Left cardiac atrium (tissue), 4 donors: ENCODE measurements around the gene RALGPS2. TPM values are rescaled to one million over a fixed set of nuclear protein-coding genes. Genes with fewer than 3 reads are reported as not detected.

Source experiments
- ATAC-seq, 2 donors: fragments of 200-7000 bp; cut with Tn5 transposase; one replicate each; pipeline ENCODE4 v1.9.1; 2020; ENCODE audit warnings: mild to moderate bottlenecking in 2 of 2, moderate library complexity in 2 of 2
- DNase-seq: peaks from one replicate; pipeline ENCODE4 v3.0.0-alpha.2; 2020
- intact Hi-C, 2 donors: fragments of 100-400 bp; cut with DNase I; formaldehyde crosslinking; loops; one replicate each; pipeline versions ENCODE4 v1.14.1 to v1.15.1; 2022 to 2023
- total RNA-seq, 2 donors: library from RNA; stranded (reverse); fragmentation: NEBNext Ultra II Directional; extraction: Animal tissue kit (Norgen Biotek cat#: 25700); gene quantifications; one replicate each; pipeline ENCODE4 v1.2.1, GENCODE V29; 2021
- donor health status: DM: no; HTN: yes; CAD: no.
- donor health status: DM: no; HTN: yes; CAD: no; lungs with severe emphysema.
- donor health status: DM: yes; HTN: yes; CAD: no.
- donor health status: Dilated cardiomyopathy.

The RALGPS2 gene
- total RNA-seq, 2 donors from 2014 or later = 9.6 to 17.6 TPM

DNA sequence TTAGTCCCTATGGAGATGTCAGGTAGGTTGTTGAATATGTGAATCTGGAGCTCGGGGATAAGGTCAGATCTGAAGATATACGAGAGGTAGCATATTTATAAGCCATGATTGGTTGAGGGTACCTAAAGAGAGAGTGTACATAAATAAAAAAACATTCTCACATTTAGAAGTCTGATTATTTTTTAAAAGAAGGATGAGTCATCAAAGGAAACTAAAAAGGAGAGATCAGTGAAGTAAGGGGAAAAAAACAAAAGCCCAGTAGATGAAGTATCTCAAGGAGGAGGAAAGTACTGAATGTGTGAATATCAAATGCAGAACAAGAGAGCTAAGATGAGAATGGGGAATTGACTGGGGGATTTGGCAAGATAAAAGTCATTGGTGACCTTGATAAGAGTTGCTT, 161.5 kb downstream of the RALGPS2 start:
- intact Hi-C loops = no loop called here
- no peak for DNase-seq
- no peak for ATAC-seq

DNA sequence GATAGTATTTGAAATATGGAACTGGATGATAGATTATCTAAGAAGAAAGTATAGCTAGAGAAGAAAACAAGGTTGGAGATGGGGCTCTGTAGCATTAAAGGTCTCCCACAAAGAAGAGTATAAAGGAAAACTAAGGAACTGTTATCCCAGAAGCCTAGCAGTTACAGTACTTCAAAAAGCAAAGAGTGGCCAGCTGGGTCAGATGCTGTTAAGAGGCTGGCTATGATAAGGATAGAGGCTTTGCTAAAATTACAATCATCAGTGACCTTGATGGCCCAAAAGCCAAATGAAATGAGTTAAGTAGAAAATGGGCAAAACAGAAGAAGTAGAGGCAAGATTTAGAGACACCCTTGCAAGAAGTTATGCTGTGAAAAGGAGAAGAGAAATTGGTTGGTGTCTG, 170.9 kb downstream of the RALGPS2 start:
- intact Hi-C loops = no loop called here
- ATAC-seq (no peak), DNase-seq (no peak)

DNA sequence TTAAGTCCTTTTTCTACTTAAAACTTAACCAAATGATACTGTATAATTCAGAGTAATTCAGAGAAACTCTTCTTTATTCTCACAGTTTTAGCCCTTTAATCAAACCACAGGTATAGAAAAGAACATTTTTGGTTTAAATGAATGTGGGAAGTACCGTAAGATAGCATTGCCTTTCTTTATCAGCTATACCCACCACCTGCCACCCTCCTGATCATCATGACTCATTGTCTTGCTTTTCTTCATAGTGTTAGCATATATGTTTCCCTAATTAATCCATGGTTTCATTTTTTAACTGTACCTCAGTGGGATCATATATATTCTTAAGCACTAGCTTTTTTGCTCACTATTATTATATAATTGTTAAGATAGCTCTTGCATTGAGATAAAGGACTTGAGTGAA, 173.4 kb downstream of the RALGPS2 start:
- intact Hi-C loops = no loop called here
- DNase-seq = no peak

DNA sequence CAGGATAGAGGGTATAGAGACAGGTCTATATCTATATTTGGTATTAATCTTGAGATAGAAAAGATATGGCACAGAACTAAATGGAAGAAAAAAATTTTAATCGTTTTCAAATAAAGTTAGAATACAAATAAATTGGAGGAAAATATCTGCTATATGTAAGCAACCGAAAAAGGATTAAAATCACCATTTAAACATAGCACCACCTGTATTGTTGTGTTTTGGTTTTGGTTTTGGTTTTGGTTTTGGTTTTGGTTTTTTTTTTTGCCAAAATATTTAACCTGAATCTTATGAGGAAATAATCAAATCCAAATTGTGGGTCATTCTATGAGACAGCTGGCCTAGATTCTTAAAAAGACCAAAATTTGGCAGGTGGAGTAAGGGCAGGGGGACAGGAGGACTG, 174.4 kb downstream of the RALGPS2 start:
- DNase-seq (no peak), ATAC-seq (no peak)
- intact Hi-C loops = no loop called here

More for the DNA sequence above, 173.4 kb downstream of the RALGPS2 start:
- no peak for ATAC-seq

DNA sequence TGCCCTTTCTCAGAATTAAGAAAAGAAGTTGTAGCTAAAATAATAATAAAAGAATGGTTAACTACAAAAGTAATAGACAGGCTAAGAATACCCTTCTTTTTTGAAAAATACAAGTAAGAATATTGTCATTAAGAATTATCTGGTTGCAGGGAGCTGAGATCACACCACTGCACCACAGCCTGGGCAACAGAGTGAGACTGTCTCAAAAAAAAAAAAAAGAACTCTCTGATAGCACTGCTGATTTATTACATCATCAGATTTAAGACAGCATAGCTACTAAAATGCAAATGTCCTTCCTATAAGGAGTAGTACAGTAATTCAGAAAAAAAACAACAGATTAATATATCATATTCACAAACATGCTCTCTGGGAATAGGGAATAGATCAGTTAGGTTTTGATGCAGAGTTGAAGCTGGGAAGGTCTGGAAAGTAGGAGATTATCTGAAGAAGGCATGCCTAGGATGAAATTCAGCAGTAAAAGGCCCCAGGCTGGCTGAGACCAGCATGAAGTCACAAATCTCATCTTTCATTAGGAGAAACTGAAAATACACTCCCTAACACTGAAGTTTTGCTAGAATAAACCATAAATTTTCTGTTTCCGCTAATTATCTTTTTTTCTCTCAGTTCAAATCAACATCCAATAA, 176.6 kb downstream of the RALGPS2 start:
- ATAC-seq = no peak
- no peak for DNase-seq
- intact Hi-C loops = no loop called here

DNA sequence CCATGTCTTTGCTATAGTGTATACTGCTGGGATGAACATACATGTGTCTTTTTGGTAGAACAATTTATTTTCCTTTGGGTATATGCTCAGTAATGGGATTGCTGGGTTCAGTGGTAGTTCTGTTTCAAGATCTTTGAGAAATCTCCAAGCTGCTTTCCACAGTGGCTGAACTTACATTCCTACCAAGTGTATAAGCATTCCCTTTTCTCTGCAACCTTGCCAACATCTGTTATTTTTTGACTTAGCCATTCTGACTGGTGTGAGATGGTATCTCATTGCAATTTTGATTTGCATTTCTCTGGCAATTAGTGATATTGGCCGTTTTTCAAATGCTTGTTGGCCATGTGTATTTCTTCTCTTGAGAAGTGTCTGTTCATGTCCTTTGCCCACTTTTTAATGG, 183.3 kb downstream of the RALGPS2 start:
- ATAC-seq (no peak), DNase-seq (no peak)
- intact Hi-C loops = no loop called here

DNA sequence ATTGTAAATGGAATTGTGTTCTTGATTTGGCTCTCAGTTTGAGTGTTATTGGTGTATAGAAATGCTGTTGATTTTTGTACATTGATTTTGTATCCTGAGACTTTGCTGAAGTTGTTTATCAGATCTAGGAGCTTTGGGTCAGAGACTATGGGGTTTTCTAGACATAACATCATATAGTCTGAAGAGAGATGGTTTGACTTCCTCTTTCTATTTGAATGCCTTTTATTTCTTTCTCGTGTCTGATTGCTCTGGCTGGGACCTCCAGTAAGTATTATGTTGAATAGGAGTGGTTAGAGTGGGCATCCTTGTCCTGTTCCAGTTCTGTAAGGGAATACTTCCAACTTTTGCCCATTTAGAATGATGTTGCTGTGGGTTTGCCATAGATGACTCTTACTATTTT, 185.0 kb downstream of the RALGPS2 start:
- no peak for ATAC-seq
- no peak for DNase-seq
- intact Hi-C loops = no loop called here

DNA sequence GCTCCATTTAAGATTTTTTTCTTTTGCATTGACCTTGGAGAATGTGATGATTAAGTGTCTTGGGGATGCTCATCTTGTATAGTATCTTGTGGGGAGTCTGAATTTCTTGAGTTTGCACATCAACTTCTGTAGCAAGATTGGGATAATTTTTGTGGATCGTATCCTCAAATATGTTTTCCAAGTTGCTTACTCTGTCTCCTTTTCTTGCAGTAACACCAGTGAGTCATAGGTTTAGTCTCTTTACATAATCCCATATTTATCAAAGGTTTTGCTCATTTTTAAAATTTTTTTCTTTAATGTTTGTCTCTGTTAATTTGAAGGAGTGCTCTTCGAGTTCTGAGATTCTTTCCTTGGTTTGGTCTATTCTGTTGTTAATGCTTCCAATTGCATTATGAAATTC, 187.6 kb downstream of the RALGPS2 start:
- ATAC-seq (no peak), DNase-seq (no peak)
- intact Hi-C loops = no loop called here

DNA sequence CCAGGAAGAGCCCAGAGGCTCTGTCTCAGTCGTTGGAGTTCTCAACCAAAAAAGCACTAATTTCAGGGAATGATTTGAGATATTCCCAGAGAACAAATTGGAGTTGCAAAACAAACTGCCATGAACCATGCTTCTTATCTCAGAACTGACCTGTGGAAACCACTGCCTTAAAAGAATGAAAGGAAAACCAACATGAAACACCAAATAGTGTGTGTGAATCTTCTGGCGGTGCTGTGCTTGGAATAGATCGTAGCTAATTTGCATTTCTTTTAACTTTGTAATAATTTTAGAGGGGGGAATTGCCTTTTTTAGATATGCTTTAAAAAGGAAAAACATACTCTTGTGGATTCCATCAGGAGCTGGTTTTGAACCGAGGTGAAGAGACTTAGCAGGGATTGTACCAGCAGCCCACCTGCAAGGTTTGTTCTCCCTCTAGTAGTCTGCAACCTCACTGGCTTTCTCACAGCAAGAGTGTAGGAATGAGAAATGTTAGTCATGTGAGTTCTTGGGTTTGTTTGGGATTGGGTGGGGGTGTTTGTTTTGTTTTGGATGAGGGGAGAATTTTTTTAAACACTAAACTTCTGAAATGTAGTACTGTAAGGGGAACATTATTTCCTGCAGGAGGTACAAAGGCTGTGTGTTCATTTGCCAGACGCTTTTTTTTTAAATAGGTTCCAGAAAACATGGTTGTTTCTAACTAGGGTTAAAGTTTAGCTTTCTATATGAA, 191.6 kb downstream of the RALGPS2 start:
- DNase-seq (no peak), ATAC-seq (no peak)
- intact Hi-C loops = no loop called here

DNA sequence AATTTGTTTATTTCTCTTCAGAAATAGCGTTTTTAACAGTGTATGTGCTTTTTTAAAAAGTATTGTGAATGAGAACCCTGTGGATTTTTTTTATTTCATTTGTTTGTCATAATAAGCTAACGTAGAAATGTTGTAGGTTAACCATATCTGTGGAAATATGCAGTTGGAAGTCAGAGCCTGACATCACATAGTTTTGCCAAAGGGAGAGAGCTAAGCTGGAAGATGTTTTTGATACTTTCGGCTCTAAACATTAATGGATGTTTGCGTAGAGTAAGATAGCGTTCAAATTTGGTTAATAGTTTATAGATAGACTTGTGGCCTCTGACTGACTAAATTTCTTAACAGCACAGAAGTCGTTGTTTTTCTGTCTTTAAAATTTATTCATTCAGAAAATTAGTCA, 193.3 kb downstream of the RALGPS2 start:
- intact Hi-C loops = no loop called here
- no peak for DNase-seq
- no peak for ATAC-seq

DNA sequence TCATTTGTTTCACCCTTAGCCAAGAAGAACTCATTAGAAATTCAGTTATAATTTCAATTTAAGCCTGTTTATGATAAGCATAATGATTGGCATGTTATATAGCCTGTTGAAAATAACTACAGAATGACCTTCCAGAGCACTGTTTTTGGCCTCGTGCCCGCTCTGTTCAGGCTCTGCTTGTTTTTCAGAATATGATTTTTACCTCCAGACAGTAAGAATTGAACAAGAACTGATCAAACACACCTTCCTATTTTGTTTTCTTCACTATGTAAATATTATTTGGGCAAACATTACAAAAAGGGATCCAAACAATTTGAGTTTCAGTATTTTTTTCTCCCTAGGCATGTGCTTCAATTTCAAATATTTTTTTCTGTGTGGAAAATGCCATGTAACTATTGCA, 193.9 kb downstream of the RALGPS2 start:
- ATAC-seq (no peak), DNase-seq (no peak)
- intact Hi-C loops = no loop called here

DNA sequence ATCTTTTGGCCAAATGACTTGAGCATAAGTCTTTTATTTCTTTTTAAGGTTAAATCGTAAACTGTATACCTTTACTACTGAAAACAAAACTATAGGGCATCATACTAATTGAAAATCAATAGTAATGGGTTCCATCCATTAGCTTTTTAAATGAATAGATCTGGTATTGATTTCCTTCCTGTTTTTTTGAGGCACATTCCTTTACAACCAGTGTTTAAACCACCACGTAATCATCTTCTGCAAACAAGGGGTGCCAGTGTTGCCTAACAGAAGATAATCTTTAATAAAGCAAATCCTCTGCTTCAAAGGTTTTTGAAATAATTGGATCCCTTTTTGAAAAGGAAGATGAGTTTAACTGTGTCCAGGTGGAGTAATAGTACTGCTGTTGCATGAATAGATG, 194.5 kb downstream of the RALGPS2 start:
- ATAC-seq (no peak), DNase-seq (no peak)
- intact Hi-C loops = no loop called here

DNA sequence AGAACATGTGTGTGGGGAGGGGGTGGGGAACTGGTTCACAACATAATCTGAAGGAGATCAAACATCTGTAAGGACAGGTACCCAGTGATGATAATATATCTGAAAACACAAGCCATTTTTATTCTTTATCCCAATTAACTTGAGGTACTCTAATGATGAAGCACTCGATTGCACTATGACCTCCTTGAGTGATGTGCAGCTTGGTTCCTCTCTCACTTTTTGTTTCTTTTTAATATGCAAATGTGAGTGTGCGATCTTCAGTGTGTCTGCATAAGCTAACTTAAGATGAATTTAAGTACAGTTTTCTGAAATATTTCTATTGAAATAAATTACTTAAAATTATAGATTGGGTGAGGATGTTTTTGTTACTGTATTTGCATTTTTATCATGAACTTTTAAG, 196.5 kb downstream of the RALGPS2 start:
- intact Hi-C loops = no loop called here
- ATAC-seq = no peak

DNA sequence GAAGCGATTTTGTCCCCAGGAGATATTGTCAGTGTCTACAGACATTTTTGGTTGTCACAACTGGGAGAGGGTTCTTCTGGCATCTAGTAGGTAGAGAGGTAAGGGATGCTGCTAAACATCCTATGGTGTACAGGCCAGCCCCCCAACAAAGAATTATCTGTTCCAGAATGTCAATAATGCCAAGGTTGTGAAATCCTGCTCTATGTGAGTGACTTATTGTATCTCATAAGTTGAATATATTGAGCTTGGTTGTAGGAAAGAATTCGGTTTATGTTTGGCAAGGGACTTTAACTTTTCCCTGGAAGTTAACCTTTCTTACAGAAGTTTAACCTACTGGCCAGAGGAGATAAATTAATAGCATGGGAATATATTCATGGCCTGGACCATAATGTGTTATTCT, 198.5 kb downstream of the RALGPS2 start:
- ATAC-seq = no peak
- intact Hi-C loops = no loop called here
- no peak for DNase-seq

More for the DNA sequence above, 196.5 kb downstream of the RALGPS2 start:
- no peak for DNase-seq

DNA sequence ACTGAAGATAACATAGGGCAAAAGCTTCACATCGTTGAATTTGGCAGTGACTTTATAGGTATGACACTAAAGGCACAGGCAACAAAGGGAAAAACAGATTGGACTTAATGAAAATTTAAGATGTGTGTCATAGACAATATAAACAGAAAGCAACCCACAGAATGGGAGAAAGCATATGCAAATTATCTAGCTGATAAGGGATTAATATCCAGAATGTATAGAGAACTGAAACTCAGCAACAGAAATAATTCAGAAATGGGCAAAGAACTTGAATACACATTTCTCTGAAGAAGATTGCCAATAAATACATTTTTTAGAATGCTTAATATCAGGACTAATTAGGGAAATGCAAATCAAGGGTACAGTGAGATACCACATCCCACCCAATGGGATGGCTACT, 201.0 kb downstream of the RALGPS2 start:
- no peak for DNase-seq
- no peak for ATAC-seq
- intact Hi-C loops = no loop called here

DNA sequence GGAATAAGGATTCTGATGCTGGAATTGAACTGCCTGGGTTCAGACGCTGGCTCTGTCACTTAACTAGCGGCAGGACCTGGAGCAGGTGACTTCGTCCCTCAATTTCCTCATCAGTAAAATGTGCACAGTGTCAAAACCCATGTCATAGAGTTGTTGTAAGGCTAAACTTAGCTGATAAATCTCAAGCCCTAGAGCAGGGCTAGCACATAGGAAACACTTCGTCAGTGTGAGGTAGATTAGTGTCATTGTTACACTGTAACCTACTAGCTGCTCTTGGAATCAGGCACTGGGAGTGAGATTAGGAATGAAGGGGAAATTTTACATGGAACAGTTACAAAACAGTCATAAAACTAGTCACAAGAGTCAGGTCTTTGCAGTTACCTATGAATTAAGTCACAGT, 202.0 kb downstream of the RALGPS2 start:
- intact Hi-C loops = no loop called here
- no peak for ATAC-seq
- DNase-seq = no peak

DNA sequence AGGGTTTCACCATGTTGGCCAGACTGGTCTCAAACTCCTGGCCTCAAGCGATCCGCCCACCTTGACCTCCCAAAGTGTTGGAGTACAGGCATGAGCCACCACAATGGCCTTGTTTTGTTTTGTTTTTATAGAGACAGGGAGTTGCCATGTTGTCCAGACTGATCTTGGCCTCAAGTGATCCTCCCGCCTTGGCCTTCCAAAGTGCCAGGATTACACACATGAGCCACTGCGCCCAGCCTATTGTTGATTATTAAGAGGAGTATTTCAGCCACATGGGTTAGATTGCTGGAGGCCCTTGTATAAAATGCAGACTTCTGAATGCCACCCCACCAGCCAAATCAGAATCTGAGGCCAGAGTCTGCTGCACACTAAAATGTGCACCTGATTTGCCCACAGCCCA, 203.0 kb downstream of the RALGPS2 start:
- intact Hi-C loops = no loop called here
- ATAC-seq (no peak), DNase-seq (no peak)

DNA sequence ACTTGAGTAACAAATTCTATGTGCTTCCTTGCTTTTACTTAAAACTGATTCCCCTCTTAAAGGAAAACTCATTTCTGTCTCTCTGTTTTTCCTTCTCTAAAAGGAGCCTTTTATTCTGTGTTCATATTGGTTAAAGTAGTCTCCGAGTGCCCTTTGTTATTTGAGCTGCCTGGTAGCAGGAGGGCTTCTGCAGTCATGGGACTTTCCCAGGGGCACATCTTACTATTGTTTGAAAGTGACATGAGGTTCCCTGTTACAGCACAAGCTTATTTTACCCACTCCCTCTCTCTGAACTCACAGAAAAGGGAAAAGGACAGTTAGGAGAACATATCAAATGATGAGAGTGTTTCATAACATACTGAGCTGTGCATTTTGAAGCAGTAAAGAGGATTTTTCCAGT, 203.9 kb downstream of the RALGPS2 start:
- DNase-seq (no peak), ATAC-seq (no peak)
- intact Hi-C loops = no loop called here

DNA sequence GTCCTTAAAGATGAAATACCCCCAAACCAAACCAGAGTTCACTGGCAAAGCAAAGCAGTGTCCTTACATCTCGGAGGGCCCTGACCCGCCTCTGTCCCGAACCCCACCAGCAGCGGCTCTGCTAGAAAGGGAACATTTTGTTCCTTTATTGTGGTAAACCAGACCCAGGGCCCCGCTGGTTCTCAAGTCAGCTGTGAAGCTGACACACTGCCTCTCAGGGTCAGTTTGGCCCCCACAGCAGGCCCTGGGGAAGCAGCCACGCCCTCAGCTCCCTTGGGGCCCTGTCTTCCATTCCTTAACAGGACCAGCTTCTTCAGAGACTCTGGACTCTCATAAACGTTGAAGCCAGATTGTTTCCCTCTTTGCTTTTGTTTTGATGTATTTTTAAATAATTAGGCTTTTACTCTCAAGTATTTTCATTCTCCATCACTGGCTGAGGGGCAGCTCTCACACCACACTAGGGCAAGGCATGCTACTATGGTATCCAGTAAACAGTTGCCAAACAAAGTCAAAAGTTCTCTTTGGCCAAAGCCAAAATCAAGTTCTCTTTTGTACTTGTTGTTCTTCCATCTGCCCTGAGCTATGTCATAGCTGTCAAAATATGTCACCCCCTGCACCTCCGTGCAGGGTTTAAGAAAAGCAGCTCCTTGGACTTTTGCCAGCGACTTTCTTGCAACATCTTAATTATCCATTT, 207.0 kb downstream of the RALGPS2 start:
- peak; percentile 81 to 91 for ATAC-seq
- intact Hi-C loops = no loop called here
- DNase-seq = peak; percentile 78

DNA sequence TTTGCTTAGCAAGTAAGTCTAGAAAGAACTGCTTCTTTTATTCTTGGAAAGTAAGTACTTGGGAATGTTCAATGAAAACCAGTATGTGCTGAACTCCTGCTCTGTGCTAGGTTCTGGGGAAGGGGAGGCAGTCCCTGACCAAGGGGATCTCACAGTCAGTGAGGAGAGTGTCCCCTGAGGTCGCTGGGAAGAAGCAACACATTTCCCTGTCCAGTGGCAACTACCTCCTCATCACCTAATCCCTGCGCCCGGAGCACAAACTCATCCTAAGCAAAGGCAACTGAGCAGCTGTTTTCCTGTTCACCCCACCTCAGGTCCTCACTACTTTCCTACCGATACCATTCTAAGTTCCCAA, 207.5 kb downstream of the RALGPS2 start:
- DNase-seq = no peak
- intact Hi-C loops = no loop called here
- peak in 1 of 2 donors; percentile 40 for ATAC-seq

DNA sequence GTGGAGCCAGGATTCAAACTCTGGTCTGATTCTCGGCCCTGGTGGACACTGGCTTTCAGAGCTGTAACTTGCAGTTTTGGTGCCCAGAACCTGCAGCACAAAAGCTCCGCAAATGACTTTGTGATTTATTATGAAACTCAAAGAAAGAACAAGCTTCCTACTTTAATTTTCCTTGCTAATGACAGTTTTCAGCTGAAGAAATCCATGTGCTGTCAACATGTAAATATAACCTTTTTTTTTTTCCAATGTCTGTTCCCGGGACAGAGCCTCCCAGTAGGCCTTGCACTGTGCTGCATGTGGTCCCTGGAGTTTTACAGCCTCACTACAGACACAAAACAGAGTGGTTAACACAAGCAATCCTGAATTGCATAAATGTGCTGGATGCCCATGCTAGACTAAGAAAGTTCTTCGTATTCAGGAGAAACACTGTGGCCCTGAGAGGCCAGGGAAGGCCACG, 208.1 kb downstream of the RALGPS2 start:
- intact Hi-C loops = no loop called here
- no peak for DNase-seq
- ATAC-seq = peak; percentile 19 to 47
